ENCODE data around the gene IFRD1. TPM values are rescaled to one million over a fixed set of nuclear protein-coding genes. Genes with fewer than 3 reads are reported as not detected.

IFRD1 gene, protein sequence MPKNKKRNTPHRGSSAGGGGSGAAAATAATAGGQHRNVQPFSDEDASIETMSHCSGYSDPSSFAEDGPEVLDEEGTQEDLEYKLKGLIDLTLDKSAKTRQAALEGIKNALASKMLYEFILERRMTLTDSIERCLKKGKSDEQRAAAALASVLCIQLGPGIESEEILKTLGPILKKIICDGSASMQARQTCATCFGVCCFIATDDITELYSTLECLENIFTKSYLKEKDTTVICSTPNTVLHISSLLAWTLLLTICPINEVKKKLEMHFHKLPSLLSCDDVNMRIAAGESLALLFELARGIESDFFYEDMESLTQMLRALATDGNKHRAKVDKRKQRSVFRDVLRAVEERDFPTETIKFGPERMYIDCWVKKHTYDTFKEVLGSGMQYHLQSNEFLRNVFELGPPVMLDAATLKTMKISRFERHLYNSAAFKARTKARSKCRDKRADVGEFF
- total RNA-seq (100 to 1,000 TPM; 198 to 205 TPM), total RNA-seq (10.2 to 142 (median 27.8) reads per million in 172 experiments)
- polyA plus RNA-seq (2013, experiment 1 of 2): 26.4 TPM
- 51.7 TPM for polyA plus RNA-seq (2013, experiment 2 of 2)

DNA sequence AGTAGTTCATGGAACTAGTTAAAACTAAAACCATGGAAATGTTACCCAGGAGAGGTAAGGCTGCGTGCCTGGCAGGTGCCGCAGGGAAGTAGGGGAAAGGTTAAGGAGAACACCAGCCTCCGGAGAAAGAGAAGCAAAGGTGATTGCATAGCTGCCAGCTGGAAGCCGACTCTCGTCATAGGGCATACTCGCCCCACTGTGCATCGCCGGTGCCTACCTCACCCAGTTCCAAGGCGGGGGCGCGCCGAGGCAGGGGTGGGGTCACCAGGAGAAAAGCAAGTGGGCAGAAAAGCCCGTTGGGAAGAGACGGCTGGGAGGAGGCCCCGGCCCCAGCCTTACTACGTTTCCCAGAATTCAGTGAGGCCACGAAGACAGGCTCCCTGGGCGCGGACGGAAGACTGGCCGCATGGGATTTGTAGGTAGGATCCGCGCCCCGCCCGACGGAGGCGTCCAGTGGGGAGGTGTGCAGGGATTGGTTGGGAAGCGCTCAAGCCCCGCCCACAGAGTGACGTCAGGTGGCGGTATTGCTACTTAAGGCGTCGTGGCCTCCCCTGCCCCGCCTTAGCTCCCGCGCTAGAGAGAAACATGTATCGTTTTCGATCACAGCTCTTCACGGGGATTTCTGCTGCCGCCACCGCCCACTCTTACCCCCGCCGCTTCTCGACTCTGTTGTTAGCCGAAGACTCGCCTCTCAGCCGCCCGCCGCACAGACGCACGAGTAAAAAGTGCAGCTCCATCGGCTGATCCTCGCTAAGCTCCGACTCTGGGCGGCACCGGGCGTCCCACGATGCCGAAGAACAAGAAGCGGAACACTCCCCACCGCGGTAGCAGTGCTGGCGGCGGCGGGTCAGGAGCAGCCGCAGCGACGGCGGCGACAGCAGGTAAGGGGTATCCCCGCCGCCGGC lies at the start of gene IFRD1:
TSS of gene IFRD1 (plus strand) at position 559 of the 905 bp plus-strand sequence. CDS start at position 788, 229 bp downstream.
- DNase-seq (peak; percentile 95 to 100 (median 98)), ATAC-seq (ENCODE audit: poor library complexity) (peak; percentile 82)
- Mint-ChIP-seq H3K4me3 (peak within 1 kb of the TSS; percentile 100), H3K27ac (peak within 1 kb of the TSS; percentile 99), H3K9me3 (no peaks in the 10 kb centered on the region), H3K36me3 (ENCODE audit: low read depth) (peaks cover 24% of the 10 kb centered on the region), H3K27me3 (no peaks in the 10 kb centered on the region), H3K4me1 (ENCODE audit: low read depth) (peaks cover 51% of the 10 kb centered on the region)
- ChIA-PET POLR2A (interaction anchor here (0.6 to 3.5 kb wide), 21 partner anchors 9 to 893 kb away, joined by 3 to 35 read pairs (median 5); partner anchors contain the start of genes DOCK4, IMMP2L and ZNF277), CTCF (interaction anchor here (1.0 kb wide), 1 partner anchor 22 kb away, joined by 3 read pairs; no protein-coding TSS in a partner anchor)
- H3K9me3 ChIP-seq (ENCODE audit: control insufficient read depth in 1 of 2, insufficient read depth in 1 of 2, low read length in 2 of 2): no peaks in the 10 kb centered on the region
- H3K27me3 ChIP-seq (ENCODE audit: control insufficient read depth in 1 of 2, insufficient read depth in 2 of 2, low read length in 2 of 2): no peaks in the 10 kb centered on the region
- H3K4me3 ChIP-seq (ENCODE audit: low read length): peak within 1 kb of the TSS; percentile 91
- no peaks in the 10 kb centered on the region for H3K36me3 ChIP-seq (ENCODE audit: insufficient read depth, low read length)
- intact Hi-C loops (cut with DNase I, micrococcal nuclease): loop anchor here (1.0 to 10.0 kb wide), 9 partner anchors 55 to 888 kb away; partner anchors contain the start of genes DOCK4 (in 2 of the 2), TMEM168 (in 2 of the 2), ZNF277 (in 2 of the 2) and IMMP2L (in 1 of the 2)
- peaks cover 28% of the 10 kb centered on the region for H3K4me1 ChIP-seq (ENCODE audit: insufficient read depth, low read length)
- peak within 1 kb of the TSS; percentile 98 to 100 for H3K27ac ChIP-seq (ENCODE audit: low read depth in 1 of 2, low read length in 2 of 2)
- TF ChIP-seq, protein P1, sequence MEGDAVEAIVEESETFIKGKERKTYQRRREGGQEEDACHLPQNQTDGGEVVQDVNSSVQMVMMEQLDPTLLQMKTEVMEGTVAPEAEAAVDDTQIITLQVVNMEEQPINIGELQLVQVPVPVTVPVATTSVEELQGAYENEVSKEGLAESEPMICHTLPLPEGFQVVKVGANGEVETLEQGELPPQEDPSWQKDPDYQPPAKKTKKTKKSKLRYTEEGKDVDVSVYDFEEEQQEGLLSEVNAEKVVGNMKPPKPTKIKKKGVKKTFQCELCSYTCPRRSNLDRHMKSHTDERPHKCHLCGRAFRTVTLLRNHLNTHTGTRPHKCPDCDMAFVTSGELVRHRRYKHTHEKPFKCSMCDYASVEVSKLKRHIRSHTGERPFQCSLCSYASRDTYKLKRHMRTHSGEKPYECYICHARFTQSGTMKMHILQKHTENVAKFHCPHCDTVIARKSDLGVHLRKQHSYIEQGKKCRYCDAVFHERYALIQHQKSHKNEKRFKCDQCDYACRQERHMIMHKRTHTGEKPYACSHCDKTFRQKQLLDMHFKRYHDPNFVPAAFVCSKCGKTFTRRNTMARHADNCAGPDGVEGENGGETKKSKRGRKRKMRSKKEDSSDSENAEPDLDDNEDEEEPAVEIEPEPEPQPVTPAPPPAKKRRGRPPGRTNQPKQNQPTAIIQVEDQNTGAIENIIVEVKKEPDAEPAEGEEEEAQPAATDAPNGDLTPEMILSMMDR (IDR thresholded peaks at IDR 0.05): no peak

DNA sequence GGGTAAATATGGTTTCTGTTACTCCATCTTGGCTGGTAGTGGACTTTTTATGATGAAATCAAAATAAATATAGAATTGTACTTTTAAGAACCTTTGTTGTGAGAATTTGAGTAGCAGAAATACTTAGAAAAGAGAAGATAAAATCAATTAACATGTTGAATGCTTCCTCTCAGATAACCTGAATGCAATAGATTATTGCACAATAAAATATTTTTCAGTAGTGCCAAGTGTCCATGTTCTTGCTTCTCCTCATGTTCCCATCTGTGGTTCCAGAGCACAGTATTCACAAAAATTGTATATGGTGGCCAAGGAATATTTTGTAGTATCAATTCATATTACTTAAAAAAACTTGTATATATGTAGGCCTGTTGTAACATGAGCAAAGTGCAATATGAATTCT lies 45.9 kb upstream of the IFRD1 start:
- Histone ChIP-seq H3K27me3 (ENCODE audit: control insufficient read depth in 1 of 2, insufficient read depth in 2 of 2, low read length in 2 of 2) (no peaks in the 10 kb centered on the region), H3K4me1 (ENCODE audit: insufficient read depth, low read length) (no peaks in the 10 kb centered on the region), H3K4me3 (ENCODE audit: low read length) (no peak overlapping the region), H3K27ac (ENCODE audit: low read depth in 1 of 2, low read length in 2 of 2) (no peak overlapping the region), H3K9me3 (ENCODE audit: control insufficient read depth in 1 of 2, insufficient read depth in 1 of 2, low read length in 2 of 2) (no peaks in the 10 kb centered on the region), H3K36me3 (ENCODE audit: insufficient read depth, low read length) (no peaks in the 10 kb centered on the region)
- peaks cover 7% of the 10 kb centered on the region for H3K4me1 Mint-ChIP-seq (ENCODE audit: low read depth)
- intact Hi-C loops (cut with DNase I, micrococcal nuclease): no loop called here
- H3K36me3 Mint-ChIP-seq (ENCODE audit: low read depth): no peaks in the 10 kb centered on the region
- no peak overlapping the region for H3K4me3 Mint-ChIP-seq
- ATAC-seq (ENCODE audit: poor library complexity) (no peak), DNase-seq (no peak)
- ChIA-PET POLR2A (no interaction called here), CTCF (no interaction called here)
- H3K27me3 Mint-ChIP-seq: peaks cover 2% of the 10 kb centered on the region
- H3K27ac Mint-ChIP-seq: no peak overlapping the region
- TF ChIP-seq, protein P1 (IDR thresholded peaks at IDR 0.05): no peak
- no peaks in the 10 kb centered on the region for H3K9me3 Mint-ChIP-seq

DNA sequence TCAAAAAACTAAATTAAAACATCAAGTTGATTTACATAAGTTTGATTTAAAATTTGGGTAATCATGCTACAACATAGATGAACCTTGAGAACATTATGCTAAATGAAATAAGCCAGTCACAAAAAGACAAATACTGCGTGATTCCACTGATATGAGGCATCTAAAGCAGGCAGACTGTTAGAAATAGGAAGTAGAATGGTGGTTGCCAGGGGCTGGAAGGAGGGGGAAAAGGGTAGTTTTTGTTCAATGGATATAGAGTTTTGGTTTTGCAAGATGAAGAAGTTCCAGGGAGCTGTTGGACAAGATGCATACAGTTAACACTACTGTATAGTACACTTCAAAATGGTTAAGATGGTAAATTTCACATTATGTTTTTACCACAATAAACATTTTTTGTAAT lies 45.0 kb upstream of the IFRD1 start:
- Mint-ChIP-seq H3K9me3 (no peaks in the 10 kb centered on the region), H3K36me3 (ENCODE audit: low read depth) (no peaks in the 10 kb centered on the region), H3K27ac (no peak overlapping the region), H3K27me3 (peaks cover 8% of the 10 kb centered on the region), H3K4me3 (no peak overlapping the region), H3K4me1 (ENCODE audit: low read depth) (no peaks in the 10 kb centered on the region)
- TF ChIP-seq, protein P1 (IDR thresholded peaks at IDR 0.05): no peak
- Histone ChIP-seq H3K9me3 (ENCODE audit: control insufficient read depth in 1 of 2, insufficient read depth in 1 of 2, low read length in 2 of 2) (no peaks in the 10 kb centered on the region), H3K4me1 (ENCODE audit: insufficient read depth, low read length) (no peaks in the 10 kb centered on the region), H3K27ac (ENCODE audit: low read depth in 1 of 2, low read length in 2 of 2) (no peak overlapping the region), H3K27me3 (ENCODE audit: control insufficient read depth in 1 of 2, insufficient read depth in 2 of 2, low read length in 2 of 2) (no peaks in the 10 kb centered on the region), H3K4me3 (ENCODE audit: low read length) (no peak overlapping the region), H3K36me3 (ENCODE audit: insufficient read depth, low read length) (no peaks in the 10 kb centered on the region)
- ChIA-PET POLR2A (no interaction called here), CTCF (no interaction called here)
- ATAC-seq (ENCODE audit: poor library complexity) (no peak), DNase-seq (no peak)
- intact Hi-C loops (cut with DNase I, micrococcal nuclease): no loop called here
